NB4 (cell line): ENCODE data around the gene NBEA.
"Not testable (repeated sequence)": the region's sequence is repeated elsewhere in the genome, so short reads cannot be mapped to it uniquely, and the experiment has no call there.

Experiments
- DNase-seq: peaks from one replicate; pipeline ENCODE4 v3.0.0; 2010; ENCODE audit warnings: low read depth
- H3K4me3 ChIP-seq: one replicate; pipeline ENCODE4 v1.5.1; 2011; ENCODE audit warnings: mild to moderate bottlenecking, low read depth, low read length, moderate library complexity
- CTCF ChIP-seq: IDR thresholded peaks from one replicate; pipeline ENCODE4 v1.5.1; 2012; ENCODE audit warnings: low read depth, low read length
- MAX ChIP-seq: IDR thresholded peaks from 2 replicates; pipeline ENCODE4 v1.6.1; 2011; ENCODE audit warnings: low read depth, low read length
- MYC ChIP-seq: IDR thresholded peaks from 2 replicates; pipeline ENCODE4 v1.6.1; 2011; ENCODE audit warnings: low read depth, low read length
- POLR2A ChIP-seq: IDR thresholded peaks from 2 replicates; pipeline ENCODE4 v1.6.1; 2011; ENCODE audit warnings: mild to moderate bottlenecking; ENCODE audit not compliant: insufficient read length; ENCODE audit errors: extremely low read depth

The NBEA gene

GRCh38 chr13:35659796-35660195 is 717.7 kb downstream of the NBEA start:
- TF ChIP-seq MYC (no peak), MAX (no peak), POLR2A (no peak), CTCF (no peak)
- no peak for DNase-seq
- H3K4me3 ChIP-seq: no peak overlapping the region

- DNase-seq: no peak
- TF ChIP-seq MAX (no peak), POLR2A (no peak), CTCF (no peak), MYC (no peak)
- no peak overlapping the region for H3K4me3 ChIP-seq
Observed at GRCh38 chr13:35664747-35665146, 722.7 kb downstream of the NBEA start.

GRCh38 chr13:35669321-35669720 is 727.3 kb downstream of the NBEA start:
- DNase-seq: no peak
- H3K4me3 ChIP-seq: no peak overlapping the region
- TF ChIP-seq POLR2A: no peak
- TF ChIP-seq MYC: no peak
- no peak for TF ChIP-seq CTCF
- no peak for TF ChIP-seq MAX

GRCh38 chr13:35672611-35673010 is 730.5 kb downstream of the NBEA start:
- no peak overlapping the region for H3K4me3 ChIP-seq

GRCh38 chr13:35675651-35676050 is 733.6 kb downstream of the NBEA start:
- no peak for TF ChIP-seq MYC
- no peak for TF ChIP-seq POLR2A
- no peak for TF ChIP-seq MAX
- TF ChIP-seq CTCF: no peak
- no peak for DNase-seq
- no peak overlapping the region for H3K4me3 ChIP-seq

More at GRCh38 chr13:35672611-35673010, 730.5 kb downstream of the NBEA start:
- TF ChIP-seq CTCF: no peak
- no peak for TF ChIP-seq POLR2A
- TF ChIP-seq MAX: no peak
- no peak for TF ChIP-seq MYC
- DNase-seq: no peak

GRCh38 chr13:35677863-35678262 is 735.8 kb downstream of the NBEA start:
- H3K4me3 ChIP-seq, DNase-seq: not testable (repeated sequence)
